Upper lobe of left lung (tissue), 4 donors: ENCODE results near the gene SLC41A3.
"Not testable (repeated sequence)": the region's sequence is repeated elsewhere in the genome, so short reads cannot be mapped to it uniquely, and the experiment has no call there.

Experiments
- POLR2AphosphoS5 ChIP-seq, 2 donors: sonication (generic); formaldehyde crosslinking; IDR thresholded peaks; one replicate each; pipeline ENCODE4 v1.5.1; 2017; ENCODE audit warnings: antibody characterized with exemption in 2 of 2
- TF ChIP-seq, protein P1 (sequence below), 6 experiments: fragments of 450-650 bp in 4 of 6; fragments of 200-600 bp in 2 of 6; sonication (generic) in 2 of 6; IDR thresholded peaks; one replicate each; pipeline ENCODE4 v1.5.1; 2016 to 2019; ENCODE audit warnings: antibody characterized with exemption in 6 of 6

DNA sequence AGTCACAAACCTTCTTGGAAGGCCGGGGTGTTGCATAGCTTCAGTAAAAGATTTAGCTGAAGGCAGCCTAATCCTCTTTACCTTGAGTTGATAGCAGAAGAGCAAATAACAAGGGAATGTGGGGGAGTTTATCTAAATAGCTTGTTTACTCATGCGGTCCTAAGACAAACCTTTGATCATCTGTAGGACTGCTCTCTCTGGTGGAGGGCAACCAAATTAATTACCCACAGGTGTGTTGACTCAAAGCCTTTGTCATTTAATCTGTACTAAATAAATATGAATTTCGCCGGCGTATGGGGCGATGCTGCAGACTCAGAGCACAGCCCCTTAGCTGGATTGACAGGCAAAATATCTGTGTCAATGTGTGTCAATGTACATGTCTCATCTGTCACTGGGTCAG lies 17.2 kb downstream of the SLC41A3 start:
- TF ChIP-seq POLR2AphosphoS5 (IDR thresholded peaks at IDR 0.05) = not testable (repeated sequence)
- TF ChIP-seq, protein P1, sequence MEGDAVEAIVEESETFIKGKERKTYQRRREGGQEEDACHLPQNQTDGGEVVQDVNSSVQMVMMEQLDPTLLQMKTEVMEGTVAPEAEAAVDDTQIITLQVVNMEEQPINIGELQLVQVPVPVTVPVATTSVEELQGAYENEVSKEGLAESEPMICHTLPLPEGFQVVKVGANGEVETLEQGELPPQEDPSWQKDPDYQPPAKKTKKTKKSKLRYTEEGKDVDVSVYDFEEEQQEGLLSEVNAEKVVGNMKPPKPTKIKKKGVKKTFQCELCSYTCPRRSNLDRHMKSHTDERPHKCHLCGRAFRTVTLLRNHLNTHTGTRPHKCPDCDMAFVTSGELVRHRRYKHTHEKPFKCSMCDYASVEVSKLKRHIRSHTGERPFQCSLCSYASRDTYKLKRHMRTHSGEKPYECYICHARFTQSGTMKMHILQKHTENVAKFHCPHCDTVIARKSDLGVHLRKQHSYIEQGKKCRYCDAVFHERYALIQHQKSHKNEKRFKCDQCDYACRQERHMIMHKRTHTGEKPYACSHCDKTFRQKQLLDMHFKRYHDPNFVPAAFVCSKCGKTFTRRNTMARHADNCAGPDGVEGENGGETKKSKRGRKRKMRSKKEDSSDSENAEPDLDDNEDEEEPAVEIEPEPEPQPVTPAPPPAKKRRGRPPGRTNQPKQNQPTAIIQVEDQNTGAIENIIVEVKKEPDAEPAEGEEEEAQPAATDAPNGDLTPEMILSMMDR (IDR thresholded peaks at IDR 0.05) = not testable (repeated sequence)
